ENCODE measurements around the gene AOPEP.

AOPEP gene

GRCh38 chr9:94979904-94980507 is 253.5 kb downstream of the AOPEP start:
- no peaks in the 10 kb centered on the region for H3K27me3 Mint-ChIP-seq
- no peak overlapping the region for H3K27ac Mint-ChIP-seq

GRCh38 chr9:94980947-94981722 is 254.6 kb downstream of the AOPEP start:
- Mint-ChIP-seq H3K4me3 (no peak overlapping the region), H3K27ac (no peak overlapping the region), H3K36me3 (ENCODE audit: low read depth) (no peaks in the 10 kb centered on the region), H3K4me1 (ENCODE audit: low read depth) (peaks cover 8% of the 10 kb centered on the region), H3K9me3 (no peaks in the 10 kb centered on the region), H3K27me3 (no peaks in the 10 kb centered on the region)

More at GRCh38 chr9:94979904-94980507, 253.5 kb downstream of the AOPEP start:
- H3K9me3 Mint-ChIP-seq: no peaks in the 10 kb centered on the region
- H3K4me3 Mint-ChIP-seq: no peak overlapping the region
- no peaks in the 10 kb centered on the region for H3K36me3 Mint-ChIP-seq (ENCODE audit: low read depth)
- H3K4me1 Mint-ChIP-seq (ENCODE audit: low read depth): peaks cover 8% of the 10 kb centered on the region

- Mint-ChIP-seq H3K27me3 (no peaks in the 10 kb centered on the region), H3K9me3 (no peaks in the 10 kb centered on the region), H3K27ac (no peak overlapping the region), H3K36me3 (ENCODE audit: low read depth) (no peaks in the 10 kb centered on the region), H3K4me1 (ENCODE audit: low read depth) (peaks cover 8% of the 10 kb centered on the region), H3K4me3 (no peak overlapping the region)
These were observed 255.2 kb downstream of the AOPEP start for GRCh38 chr9:94981723-94982090.

GRCh38 chr9:94982211-94982610 is 255.7 kb downstream of the AOPEP start:
- H3K9me3 Mint-ChIP-seq: no peaks in the 10 kb centered on the region
- H3K4me3 Mint-ChIP-seq: no peak overlapping the region

GRCh38 chr9:94983552-94983951 is 257.1 kb downstream of the AOPEP start:
- no peaks in the 10 kb centered on the region for H3K27me3 Mint-ChIP-seq
- no peaks in the 10 kb centered on the region for H3K36me3 Mint-ChIP-seq (ENCODE audit: low read depth)
- H3K9me3 Mint-ChIP-seq: no peaks in the 10 kb centered on the region
- no peak overlapping the region for H3K4me3 Mint-ChIP-seq
- peaks cover 8% of the 10 kb centered on the region for H3K4me1 Mint-ChIP-seq (ENCODE audit: low read depth)
- no peak overlapping the region for H3K27ac Mint-ChIP-seq

More at GRCh38 chr9:94982211-94982610, 255.7 kb downstream of the AOPEP start:
- H3K27me3 Mint-ChIP-seq: no peaks in the 10 kb centered on the region
- H3K4me1 Mint-ChIP-seq (ENCODE audit: low read depth): peaks cover 8% of the 10 kb centered on the region
- no peaks in the 10 kb centered on the region for H3K36me3 Mint-ChIP-seq (ENCODE audit: low read depth)
- H3K27ac Mint-ChIP-seq: no peak overlapping the region

GRCh38 chr9:94984891-94985476 is 258.5 kb downstream of the AOPEP start:
- Mint-ChIP-seq H3K9me3 (no peaks in the 10 kb centered on the region), H3K4me1 (ENCODE audit: low read depth) (peaks cover 8% of the 10 kb centered on the region), H3K27me3 (no peaks in the 10 kb centered on the region), H3K36me3 (ENCODE audit: low read depth) (no peaks in the 10 kb centered on the region), H3K4me3 (no peak overlapping the region), H3K27ac (no peak overlapping the region)

GRCh38 chr9:94985649-94986048 is 259.1 kb downstream of the AOPEP start:
- Mint-ChIP-seq H3K4me1 (ENCODE audit: low read depth) (peaks cover 8% of the 10 kb centered on the region), H3K9me3 (no peaks in the 10 kb centered on the region)

GRCh38 chr9:94987731-94988130 is 261.2 kb downstream of the AOPEP start:
- Mint-ChIP-seq H3K27ac (no peak overlapping the region), H3K4me1 (ENCODE audit: low read depth) (peaks cover 8% of the 10 kb centered on the region), H3K9me3 (no peaks in the 10 kb centered on the region), H3K27me3 (no peaks in the 10 kb centered on the region), H3K4me3 (no peak overlapping the region), H3K36me3 (ENCODE audit: low read depth) (no peaks in the 10 kb centered on the region)

More at GRCh38 chr9:94985649-94986048, 259.1 kb downstream of the AOPEP start:
- no peak overlapping the region for H3K4me3 Mint-ChIP-seq
- no peak overlapping the region for H3K27ac Mint-ChIP-seq
- no peaks in the 10 kb centered on the region for H3K27me3 Mint-ChIP-seq
- H3K36me3 Mint-ChIP-seq (ENCODE audit: low read depth): no peaks in the 10 kb centered on the region

GRCh38 chr9:94990897-94991561 is 264.5 kb downstream of the AOPEP start:
- H3K4me1 Mint-ChIP-seq (ENCODE audit: low read depth): no peaks in the 10 kb centered on the region
- no peaks in the 10 kb centered on the region for H3K27me3 Mint-ChIP-seq
- H3K4me3 Mint-ChIP-seq: no peak overlapping the region
- no peak overlapping the region for H3K27ac Mint-ChIP-seq
- H3K36me3 Mint-ChIP-seq (ENCODE audit: low read depth): no peaks in the 10 kb centered on the region
- no peaks in the 10 kb centered on the region for H3K9me3 Mint-ChIP-seq

- H3K36me3 Mint-ChIP-seq (ENCODE audit: low read depth): no peaks in the 10 kb centered on the region
- H3K4me1 Mint-ChIP-seq (ENCODE audit: low read depth): no peaks in the 10 kb centered on the region
- no peak overlapping the region for H3K4me3 Mint-ChIP-seq
- no peak overlapping the region for H3K27ac Mint-ChIP-seq
- H3K27me3 Mint-ChIP-seq: no peaks in the 10 kb centered on the region
- no peaks in the 10 kb centered on the region for H3K9me3 Mint-ChIP-seq
These were observed 265.7 kb downstream of the AOPEP start for GRCh38 chr9:94991961-94992907.

GRCh38 chr9:94993160-94993820 is 266.8 kb downstream of the AOPEP start:
- no peaks in the 10 kb centered on the region for H3K4me1 Mint-ChIP-seq (ENCODE audit: low read depth)
- no peaks in the 10 kb centered on the region for H3K36me3 Mint-ChIP-seq (ENCODE audit: low read depth)
- no peaks in the 10 kb centered on the region for H3K27me3 Mint-ChIP-seq
- H3K27ac Mint-ChIP-seq: no peak overlapping the region
- no peaks in the 10 kb centered on the region for H3K9me3 Mint-ChIP-seq
- no peak overlapping the region for H3K4me3 Mint-ChIP-seq

GRCh38 chr9:94993821-94994165 is 267.3 kb downstream of the AOPEP start:
- peaks cover 3% of the 10 kb centered on the region for H3K27me3 Mint-ChIP-seq
- no peaks in the 10 kb centered on the region for H3K9me3 Mint-ChIP-seq
- no peak overlapping the region for H3K4me3 Mint-ChIP-seq
- no peaks in the 10 kb centered on the region for H3K4me1 Mint-ChIP-seq (ENCODE audit: low read depth)
- H3K36me3 Mint-ChIP-seq (ENCODE audit: low read depth): no peaks in the 10 kb centered on the region
- H3K27ac Mint-ChIP-seq: no peak overlapping the region

GRCh38 chr9:94995048-94995693 is 268.7 kb downstream of the AOPEP start:
- Mint-ChIP-seq H3K36me3 (ENCODE audit: low read depth) (no peaks in the 10 kb centered on the region), H3K9me3 (no peaks in the 10 kb centered on the region), H3K4me3 (no peak overlapping the region), H3K4me1 (ENCODE audit: low read depth) (no peaks in the 10 kb centered on the region), H3K27ac (no peak overlapping the region), H3K27me3 (peaks cover 14% of the 10 kb centered on the region)

All from stimulated activated naive CD8-positive, alpha-beta T cell treated with anti-CD3 and anti-CD28 coated beads, Interleukin-15, Interleukin-2, amounts not matched to agents 100 ng/mL and 50 ng/mL, for 24 hours (primary cell).